GOT3 (cell line): Measurements from ENCODE around the gene COX8C.
A peak's percentile ranks its signal among the peaks of the same experiment; 100 is the strongest.
"Not testable (repeated sequence)": the region's sequence is repeated elsewhere in the genome, so short reads cannot be mapped to it uniquely, and the experiment has no call there.

ENCODE experiments used
- DNase-seq: peaks from one replicate; lab custom pipeline; 2025; ENCODE audit warnings: mixed read lengths; lab: John Stamatoyannopoulos, UW

The COX8C gene

GRCh38 chr14:93320489-93320888 lies 26.5 kb upstream of the COX8C start:
- DNase-seq: no peak

GRCh38 chr14:93322929-93323599 lies 23.9 kb upstream of the COX8C start:
- no peak for DNase-seq

GRCh38 chr14:93323600-93324174 lies 23.3 kb upstream of the COX8C start:
- no peak for DNase-seq

- DNase-seq: no peak
These were observed 20.8 kb upstream of the COX8C start for GRCh38 chr14:93326196-93326595.

GRCh38 chr14:93328546-93328945 lies 18.4 kb upstream of the COX8C start:
- no peak for DNase-seq

GRCh38 chr14:93329965-93330608 lies 16.9 kb upstream of the COX8C start:
- DNase-seq: no peak

- no peak for DNase-seq
These were observed 16.4 kb upstream of the COX8C start for GRCh38 chr14:93330609-93331000.

GRCh38 chr14:93331002-93331727 lies 15.8 kb upstream of the COX8C start:
- no peak for DNase-seq

GRCh38 chr14:93331728-93332396 lies 15.1 kb upstream of the COX8C start:
- DNase-seq: no peak

GRCh38 chr14:93332397-93332852 lies 14.6 kb upstream of the COX8C start:
- no peak for DNase-seq

GRCh38 chr14:93332853-93333630 lies 13.9 kb upstream of the COX8C start, which contains the start of gene BTBD7:
Gene BTBD7, minus strand, starts transcription at chr14:93333036. Its CDS starts 36,985 bp downstream, at chr14:93296051.
- peak; percentile 49 for DNase-seq

- DNase-seq: no peak
These were observed 13.3 kb upstream of the COX8C start for GRCh38 chr14:93333631-93334103.

GRCh38 chr14:93337143-93337753 lies 9.7 kb upstream of the COX8C start:
- no peak for DNase-seq

- DNase-seq: no peak
These were observed 9.1 kb upstream of the COX8C start for GRCh38 chr14:93337884-93338283.

GRCh38 chr14:93343266-93343665 lies 3.7 kb upstream of the COX8C start:
- no peak for DNase-seq

- no peak for DNase-seq
These were observed 3.2 kb upstream of the COX8C start for GRCh38 chr14:93343797-93344196.

GRCh38 chr14:93347850-93348249 lies 868 bp downstream of the COX8C start:
- DNase-seq: no peak

GRCh38 chr14:93348292-93348691 lies 1.3 kb downstream of the COX8C start:
- DNase-seq: no peak

GRCh38 chr14:93354873-93355272 lies 7.9 kb downstream of the COX8C start:
- not testable (repeated sequence) for DNase-seq

GRCh38 chr14:93368996-93369712 lies 22.2 kb downstream of the COX8C start:
- DNase-seq: no peak
